Breast epithelium (tissue), 4 donors: ENCODE results near the gene CDH23. TPM values are rescaled to one million over a fixed set of nuclear protein-coding genes. Genes with fewer than 3 reads are reported as not detected.

Experiments
- DNase-seq, 2 donors: peaks; one replicate each; pipeline ENCODE4 v3.0.0-alpha.2; 2019; ENCODE audit warnings: low spot score in 2 of 2
- H3K27ac ChIP-seq, 2 donors: fragments of 200-600 bp; sonication (generic) in 1 of 2; one replicate each; pipeline ENCODE4 v1.5.1; 2016 to 2019; ENCODE audit warnings: mild to moderate bottlenecking in 1 of 2
- H3K27me3 ChIP-seq, 2 donors: fragments of 200-600 bp; sonication (generic) in 1 of 2; one replicate each; pipeline versions ENCODE4 v1.5.1 to v1.6.0; 2017 to 2019; ENCODE audit warnings: control low read depth in 1 of 2, mild to moderate bottlenecking in 1 of 2
- H3K36me3 ChIP-seq: fragments of 200-600 bp; one replicate; pipeline ENCODE4 v1.5.1; 2019
- H3K4me1 ChIP-seq, 2 donors: fragments of 200-600 bp; sonication (generic); one replicate each; pipeline ENCODE4 v1.5.1; 2016 to 2019; ENCODE audit warnings: control low read depth in 1 of 2
- H3K4me3 ChIP-seq, 3 donors: fragments of 200-600 bp; sonication (generic); 1 replicate in 2 of 3; 2 replicates in 1 of 3; pipeline ENCODE4 v1.5.1; 2016 to 2019; ENCODE audit warnings: mild to moderate bottlenecking in 3 of 3, moderate library complexity in 2 of 3
- H3K9me3 ChIP-seq, 2 donors: fragments of 200-600 bp; sonication (generic) in 1 of 2; one replicate each; pipeline ENCODE4 v1.5.1; 2016 to 2019; ENCODE audit warnings: control low read depth in 1 of 2
- CTCF ChIP-seq, 3 donors: fragments of 450-650 bp; IDR thresholded peaks; one replicate each; pipeline ENCODE4 v1.5.1; 2016 to 2017; ENCODE audit warnings: antibody characterized with exemption in 3 of 3, mild to moderate bottlenecking in 3 of 3, moderate library complexity in 3 of 3
- POLR2A ChIP-seq: fragments of 450-650 bp; IDR thresholded peaks from one replicate; pipeline ENCODE4 v1.6.1; 2016; ENCODE audit warnings: antibody characterized with exemption, mild to moderate bottlenecking, moderate library complexity
- POLR2AphosphoS5 ChIP-seq, 3 donors: sonication (generic); formaldehyde crosslinking; IDR thresholded peaks; one replicate each; pipeline ENCODE4 v1.6.1; 2017; ENCODE audit warnings: antibody characterized with exemption in 3 of 3
- intact Hi-C: fragments of 100-400 bp; cut with DNase I; formaldehyde crosslinking; loops from one replicate; pipeline ENCODE4 v1.15.1; 2023; ENCODE audit warnings: low total_unique reads
- total RNA-seq, 3 donors: library from RNA; depleted of rRNA; stranded (reverse); fragments of >200 nt; gene quantifications; one replicate each; pipeline ENCODE4 v1.1.0, GENCODE V29; 2016

The CDH23 gene
- total RNA-seq, 3 donors from 2014 or later = 8.5 to 13.8 (median 11.6) TPM

- Histone ChIP-seq H3K27ac (no peak overlapping the region), H3K27me3 (no peaks in the 10 kb centered on the region), H3K4me3 (no peak overlapping the region), H3K4me1 (no peaks in the 10 kb centered on the region), H3K9me3 (no peaks in the 10 kb centered on the region), H3K36me3 (no peaks in the 10 kb centered on the region)
- intact Hi-C loops = no loop called here
- DNase-seq = no peak
- no peak for TF ChIP-seq POLR2AphosphoS5 (IDR thresholded peaks at IDR 0.05)
- no peak for TF ChIP-seq CTCF (IDR thresholded peaks at IDR 0.05)
- no peak for TF ChIP-seq POLR2A
These were observed 264.4 kb downstream of the CDH23 start for GRCh38 chr10:71661060-71661622.

GRCh38 chr10:71661779-71662336 is 265.1 kb downstream of the CDH23 start:
- Histone ChIP-seq H3K36me3 (no peaks in the 10 kb centered on the region), H3K9me3 (no peaks in the 10 kb centered on the region), H3K27me3 (no peaks in the 10 kb centered on the region), H3K27ac (no peak overlapping the region), H3K4me1 (no peaks in the 10 kb centered on the region), H3K4me3 (no peak overlapping the region)
- intact Hi-C loops = no loop called here
- no peak for DNase-seq
- no peak for TF ChIP-seq CTCF (IDR thresholded peaks at IDR 0.05)
- TF ChIP-seq POLR2AphosphoS5 (IDR thresholded peaks at IDR 0.05) = no peak
- no peak for TF ChIP-seq POLR2A

- H3K9me3 ChIP-seq = no peaks in the 10 kb centered on the region
- H3K4me3 ChIP-seq = no peak overlapping the region
- intact Hi-C loops = no loop called here
- H3K27ac ChIP-seq = no peak overlapping the region
- TF ChIP-seq POLR2A (no peak), CTCF (IDR thresholded peaks at IDR 0.05) (no peak), POLR2AphosphoS5 (IDR thresholded peaks at IDR 0.05) (no peak)
- H3K4me1 ChIP-seq = no peaks in the 10 kb centered on the region
- no peaks in the 10 kb centered on the region for H3K27me3 ChIP-seq
- H3K36me3 ChIP-seq = no peaks in the 10 kb centered on the region
- DNase-seq = no peak
These were observed 266.6 kb downstream of the CDH23 start for GRCh38 chr10:71663311-71663710.

- TF ChIP-seq POLR2AphosphoS5 (IDR thresholded peaks at IDR 0.05) = no peak
- TF ChIP-seq POLR2A = no peak
- no peak for TF ChIP-seq CTCF (IDR thresholded peaks at IDR 0.05)
- H3K36me3 ChIP-seq = no peaks in the 10 kb centered on the region
- no peak overlapping the region for H3K4me3 ChIP-seq
- intact Hi-C loops = no loop called here
- no peak for DNase-seq
- H3K27ac ChIP-seq = no peak overlapping the region
- no peaks in the 10 kb centered on the region for H3K4me1 ChIP-seq
- H3K27me3 ChIP-seq = no peaks in the 10 kb centered on the region
- H3K9me3 ChIP-seq = no peaks in the 10 kb centered on the region
These were observed 267.9 kb downstream of the CDH23 start for GRCh38 chr10:71664585-71664984.

GRCh38 chr10:71665456-71665855 is 268.7 kb downstream of the CDH23 start:
- intact Hi-C loops = no loop called here
- Histone ChIP-seq H3K4me3 (no peak overlapping the region), H3K4me1 (no peaks in the 10 kb centered on the region), H3K27ac (no peak overlapping the region), H3K27me3 (no peaks in the 10 kb centered on the region), H3K36me3 (no peaks in the 10 kb centered on the region), H3K9me3 (no peaks in the 10 kb centered on the region)
- no peak for DNase-seq
- TF ChIP-seq POLR2AphosphoS5 (IDR thresholded peaks at IDR 0.05) (no peak), CTCF (IDR thresholded peaks at IDR 0.05) (no peak), POLR2A (no peak)
